CD4-positive, alpha-beta memory T cell (primary cell): ENCODE results near the gene PACRG. TPM values are rescaled to one million over a fixed set of nuclear protein-coding genes. Genes with fewer than 3 reads are reported as not detected.

Experiments
- CTCF ChIA-PET: fragments of 350-600 bp; sonication (Branson Sonifier 250); formaldehyde crosslinking; loops from one replicate; lab custom pipeline; 2021; ENCODE audit warnings: inconsistent platforms; ENCODE audit not compliant: partially characterized antibody; lab: Charles Lee
- POLR2A ChIA-PET: fragments of 350-600 bp; sonication (Branson Sonifier 250); formaldehyde crosslinking; loops from one replicate; lab custom pipeline; 2021; ENCODE audit not compliant: partially characterized antibody; lab: Charles Lee
- DNase-seq, 5 donors: peaks; one replicate each; pipeline versions ENCODE4 v3.0.0 to v3.0.0-alpha.2; 2020 to 2022; ENCODE audit warnings: mixed read lengths in 1 of 5
- H3K27ac ChIP-seq: one replicate; pipeline ENCODE4 v1.7.0; 2013; ENCODE audit warnings: low read depth, low read length
- H3K27me3 ChIP-seq: 2 replicates; pipeline ENCODE4 v1.7.0; 2013; ENCODE audit warnings: mild to moderate bottlenecking, low read length, moderate library complexity; ENCODE audit not compliant: insufficient read depth
- H3K36me3 ChIP-seq: 2 replicates; pipeline ENCODE4 v1.7.0; 2013; ENCODE audit warnings: mild to moderate bottlenecking, low read length, moderate library complexity; ENCODE audit not compliant: insufficient read depth
- H3K4me1 ChIP-seq: 2 replicates; pipeline ENCODE4 v1.7.0; 2013; ENCODE audit warnings: mild to moderate bottlenecking, low read length, moderate library complexity; ENCODE audit not compliant: insufficient read depth
- H3K4me3 ChIP-seq, 2 donors: one replicate each; pipeline ENCODE4 v1.7.0; 2013; ENCODE audit warnings: low read length in 2 of 2, mild to moderate bottlenecking in 1 of 2
- H3K9me3 ChIP-seq, 2 donors: one replicate each; pipeline ENCODE4 v1.7.0; 2013; ENCODE audit warnings: low read length in 2 of 2, control low read depth in 1 of 2; ENCODE audit not compliant: control insufficient read depth in 1 of 2
- H3K27ac Mint-ChIP-seq, 7 donors: one replicate each; pipeline ENCODE4 v1.8.0; 2020 to 2021; ENCODE audit warnings: mixed read lengths in 7 of 7, mild to moderate bottlenecking in 6 of 7, inconsistent platforms in 3 of 7, moderate library complexity in 3 of 7
- H3K27me3 Mint-ChIP-seq, 2 donors: one replicate each; pipeline ENCODE4 v1.8.0; 2020 to 2021; ENCODE audit warnings: mixed read lengths in 2 of 2
- H3K36me3 Mint-ChIP-seq, 2 donors: one replicate each; pipeline ENCODE4 v1.8.0; 2020 to 2021; ENCODE audit warnings: mixed read lengths in 2 of 2, inconsistent platforms in 1 of 2, mild to moderate bottlenecking in 1 of 2
- H3K4me1 Mint-ChIP-seq, 4 donors: one replicate each; pipeline ENCODE4 v1.8.0; 2020 to 2021; ENCODE audit warnings: mixed read lengths in 4 of 4, mild to moderate bottlenecking in 1 of 4
- H3K4me3 Mint-ChIP-seq, 8 donors: one replicate each; pipeline ENCODE4 v1.8.0; 2020 to 2021; ENCODE audit warnings: mixed read lengths in 8 of 8, mild to moderate bottlenecking in 7 of 8, moderate library complexity in 6 of 8, inconsistent platforms in 3 of 8
- H3K9me3 Mint-ChIP-seq, 8 donors: one replicate each; pipeline ENCODE4 v1.8.0; 2020 to 2021; ENCODE audit warnings: mixed read lengths in 8 of 8, mild to moderate bottlenecking in 5 of 8, inconsistent platforms in 3 of 8, moderate library complexity in 1 of 8
- intact Hi-C: fragments of 100-400 bp; cut with micrococcal nuclease; formaldehyde crosslinking; loops from one replicate; pipeline ENCODE4 v1.15.1; 2023
- polyA plus RNA-seq, 2 donors: library from polyadenylated mRNA; unstranded; fragments of 300-500 nt; fragmentation: Illumina TruSeq; gene quantifications; one replicate each; pipeline ENCODE4 v1.2.3, GENCODE V29; 2021
- total RNA-seq, 2 experiments: library from RNA; stranded (reverse); gene quantifications; one replicate each; pipeline ENCODE4 v1.2.3, GENCODE V29; 2021

The PACRG gene
- total and polyA plus RNA-seq, 4 experiments from 2014 or later: 0.21 to 1.5 (median 0.81) TPM; not detected in 1

DNA sequence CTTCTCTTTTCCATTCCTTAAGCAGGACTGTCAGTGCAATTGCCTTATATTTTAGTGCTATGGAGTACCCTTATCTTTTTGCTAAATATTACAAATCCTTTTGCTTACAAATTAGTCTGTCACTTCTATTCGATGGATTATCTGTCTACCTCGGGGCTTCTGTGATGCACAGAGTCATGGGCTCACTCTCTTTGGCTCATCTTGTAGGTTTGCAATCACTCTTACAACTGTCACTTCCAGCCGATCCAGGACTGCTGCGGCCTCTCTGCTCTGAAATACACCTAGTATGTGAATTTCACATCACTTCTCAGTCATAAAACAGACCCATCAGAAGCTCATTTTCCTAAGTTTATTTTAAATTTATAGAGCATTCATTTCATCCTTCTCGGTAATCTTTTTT is 393.5 kb downstream of the PACRG start:
- ChIA-PET POLR2A (no interaction called here), CTCF (interaction anchor here (0.7 kb wide), 1 partner anchor 1778 kb away, joined by 3 read pairs; no protein-coding TSS in a partner anchor)
- H3K36me3 Mint-ChIP-seq: no peaks in the 10 kb centered on the region
- no peak overlapping the region for H3K27ac Mint-ChIP-seq
- H3K27ac ChIP-seq: no peak overlapping the region
- H3K27me3 ChIP-seq: no peaks in the 10 kb centered on the region
- intact Hi-C loops: no loop called here
- no peak for DNase-seq
- no peaks in the 10 kb centered on the region for H3K4me1 Mint-ChIP-seq
- H3K4me3 Mint-ChIP-seq: no peak overlapping the region
- H3K36me3 ChIP-seq: no peaks in the 10 kb centered on the region
- no peaks in the 10 kb centered on the region for H3K4me1 ChIP-seq
- no peaks in the 10 kb centered on the region for H3K27me3 Mint-ChIP-seq
- no peak overlapping the region for H3K4me3 ChIP-seq
- no peaks in the 10 kb centered on the region for H3K9me3 ChIP-seq
- peaks cover 0 to 3% (median 0%) of the 10 kb centered on the region in 8 donors for H3K9me3 Mint-ChIP-seq

DNA sequence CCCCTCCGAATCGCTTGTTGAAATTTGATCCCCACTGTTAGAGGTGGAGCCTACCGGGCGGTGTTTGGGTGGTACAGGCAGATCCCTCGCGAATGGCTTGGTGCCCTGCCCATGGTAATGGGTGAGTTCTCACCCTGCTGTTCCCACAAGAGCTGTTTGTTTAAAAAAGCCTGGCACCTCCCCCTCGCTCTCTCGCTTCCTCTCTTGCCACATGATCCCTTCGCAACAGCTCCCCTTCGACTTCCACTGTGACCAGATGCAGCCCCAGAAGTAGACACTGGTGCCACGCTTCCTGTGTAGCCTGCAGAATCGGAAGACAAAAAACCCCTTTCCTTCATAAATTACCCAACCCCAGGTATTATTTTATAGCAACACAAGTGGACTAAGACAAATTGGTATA is 394.6 kb downstream of the PACRG start:
- POLR2A ChIA-PET: no interaction called here
- Histone ChIP-seq H3K4me3 (no peak overlapping the region), H3K4me1 (no peaks in the 10 kb centered on the region), H3K27ac (no peak overlapping the region), H3K36me3 (no peaks in the 10 kb centered on the region), H3K9me3 (no peaks in the 10 kb centered on the region), H3K27me3 (no peaks in the 10 kb centered on the region)
- no peak overlapping the region for H3K27ac Mint-ChIP-seq
- peaks cover 0 to 3% (median 0%) of the 10 kb centered on the region in 8 donors for H3K9me3 Mint-ChIP-seq
- DNase-seq: no peak
- no peaks in the 10 kb centered on the region for H3K36me3 Mint-ChIP-seq
- CTCF ChIA-PET: no interaction called here
- intact Hi-C loops: no loop called here
- no peak overlapping the region for H3K4me3 Mint-ChIP-seq
- no peaks in the 10 kb centered on the region for H3K4me1 Mint-ChIP-seq
- H3K27me3 Mint-ChIP-seq: no peaks in the 10 kb centered on the region

GRCh38 chr6:163123098-163123497 is 395.3 kb downstream of the PACRG start:
- no peaks in the 10 kb centered on the region for H3K9me3 ChIP-seq
- Mint-ChIP-seq H3K4me1 (no peaks in the 10 kb centered on the region), H3K4me3 (no peak overlapping the region), H3K27me3 (no peaks in the 10 kb centered on the region), H3K36me3 (no peaks in the 10 kb centered on the region), H3K27ac (no peak overlapping the region), H3K9me3 (peaks cover 0 to 3% (median 0%) of the 10 kb centered on the region in 8 donors)
- POLR2A ChIA-PET: no interaction called here
- no peak overlapping the region for H3K27ac ChIP-seq
- H3K4me3 ChIP-seq: no peak overlapping the region
- no peaks in the 10 kb centered on the region for H3K27me3 ChIP-seq
- no peaks in the 10 kb centered on the region for H3K36me3 ChIP-seq
- intact Hi-C loops: no loop called here
- CTCF ChIA-PET: no interaction called here
- DNase-seq: no peak
- H3K4me1 ChIP-seq: no peaks in the 10 kb centered on the region

DNA sequence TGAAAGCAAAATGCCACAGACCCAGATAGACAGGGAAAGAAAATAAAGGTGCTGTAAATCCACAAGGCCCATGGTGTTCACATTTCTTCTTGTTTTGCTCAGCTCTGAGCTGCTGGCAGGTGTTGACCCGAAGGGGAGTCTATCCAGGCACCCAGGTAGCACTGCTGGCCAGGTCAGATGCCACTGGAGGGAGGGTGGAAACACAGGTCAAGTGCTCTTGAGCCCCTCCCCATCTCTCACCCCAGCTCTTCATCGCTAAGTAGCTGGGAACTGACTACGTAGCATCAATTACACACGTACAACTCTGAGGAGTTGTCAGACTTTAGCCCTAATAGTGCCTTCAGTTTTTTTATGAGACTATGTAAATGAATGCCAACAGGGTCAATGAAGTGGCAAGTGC is 399.0 kb downstream of the PACRG start:
- no peak overlapping the region for H3K27ac Mint-ChIP-seq
- H3K4me3 Mint-ChIP-seq: no peak overlapping the region
- H3K27ac ChIP-seq: no peak overlapping the region
- peaks cover 0 to 2% (median 0%) of the 10 kb centered on the region in 8 donors for H3K9me3 Mint-ChIP-seq
- H3K36me3 ChIP-seq: no peaks in the 10 kb centered on the region
- H3K4me3 ChIP-seq: no peak overlapping the region
- H3K27me3 Mint-ChIP-seq: no peaks in the 10 kb centered on the region
- H3K27me3 ChIP-seq: no peaks in the 10 kb centered on the region
- H3K36me3 Mint-ChIP-seq: no peaks in the 10 kb centered on the region
- no peaks in the 10 kb centered on the region for H3K9me3 ChIP-seq
- POLR2A ChIA-PET: no interaction called here
- no peaks in the 10 kb centered on the region for H3K4me1 Mint-ChIP-seq
- DNase-seq: no peak
- intact Hi-C loops: no loop called here
- CTCF ChIA-PET: no interaction called here
- H3K4me1 ChIP-seq: no peaks in the 10 kb centered on the region

DNA sequence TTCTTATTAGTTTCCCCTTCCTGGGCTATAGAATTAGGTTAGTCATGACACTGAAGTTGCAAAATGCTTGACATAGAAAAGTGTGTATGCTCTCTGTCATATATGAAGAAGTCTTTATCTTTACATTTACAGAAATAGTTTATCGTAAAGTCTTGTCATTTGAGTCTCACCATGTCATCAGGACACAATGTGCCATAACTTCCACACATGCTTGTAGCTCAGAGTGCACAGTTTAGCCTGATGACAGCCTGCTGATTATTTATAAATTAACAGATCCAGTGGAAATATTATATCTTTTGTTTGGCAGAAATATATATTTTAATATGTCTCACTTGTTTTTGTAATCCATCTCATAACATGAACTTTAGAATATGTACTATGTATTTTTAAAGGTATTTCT is 399.8 kb downstream of the PACRG start:
- ChIA-PET CTCF (interaction anchor here (1.6 kb wide), 1 partner anchor 8 kb away, joined by 4 read pairs; no protein-coding TSS in a partner anchor), POLR2A (no interaction called here)
- Histone ChIP-seq H3K27me3 (no peaks in the 10 kb centered on the region), H3K4me3 (no peak overlapping the region), H3K27ac (no peak overlapping the region), H3K4me1 (no peaks in the 10 kb centered on the region), H3K9me3 (no peaks in the 10 kb centered on the region), H3K36me3 (no peaks in the 10 kb centered on the region)
- DNase-seq: no peak
- peaks cover 0 to 1% (median 0%) of the 10 kb centered on the region in 8 donors for H3K9me3 Mint-ChIP-seq
- no peak overlapping the region for H3K4me3 Mint-ChIP-seq
- no peak overlapping the region for H3K27ac Mint-ChIP-seq
- no peaks in the 10 kb centered on the region for H3K36me3 Mint-ChIP-seq
- no peaks in the 10 kb centered on the region for H3K27me3 Mint-ChIP-seq
- intact Hi-C loops: no loop called here
- no peaks in the 10 kb centered on the region for H3K4me1 Mint-ChIP-seq

DNA sequence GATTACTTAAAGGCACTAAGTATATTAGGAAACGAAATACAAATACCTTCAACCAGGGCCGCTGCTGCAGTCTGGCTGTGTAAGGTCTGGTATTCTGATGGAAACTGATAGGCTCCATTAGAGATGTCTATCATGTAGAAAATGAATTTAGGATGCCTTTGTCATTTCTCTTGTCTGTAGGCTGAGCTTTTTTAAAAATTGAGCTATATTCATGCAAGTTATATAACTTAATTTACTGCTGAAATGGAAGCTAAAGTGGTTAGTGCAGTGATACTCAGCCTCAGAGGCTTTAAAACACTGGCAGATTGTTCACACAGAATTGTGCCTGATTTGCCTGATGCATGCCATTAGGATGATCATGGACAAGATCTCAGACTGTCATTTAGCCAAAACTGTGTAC is 400.6 kb downstream of the PACRG start:
- Mint-ChIP-seq H3K27me3 (no peaks in the 10 kb centered on the region), H3K36me3 (no peaks in the 10 kb centered on the region), H3K4me1 (no peaks in the 10 kb centered on the region), H3K4me3 (no peak overlapping the region), H3K9me3 (peaks cover 0 to 2% (median 0%) of the 10 kb centered on the region in 8 donors), H3K27ac (no peak overlapping the region)
- no peak overlapping the region for H3K27ac ChIP-seq
- no peak overlapping the region for H3K4me3 ChIP-seq
- ChIA-PET CTCF (interaction anchor here (1.6 kb wide), 1 partner anchor 9 kb away, joined by 4 read pairs; no protein-coding TSS in a partner anchor), POLR2A (no interaction called here)
- intact Hi-C loops: no loop called here
- H3K4me1 ChIP-seq: no peaks in the 10 kb centered on the region
- H3K36me3 ChIP-seq: no peaks in the 10 kb centered on the region
- H3K9me3 ChIP-seq: no peaks in the 10 kb centered on the region
- H3K27me3 ChIP-seq: no peaks in the 10 kb centered on the region
- DNase-seq: no peak

DNA sequence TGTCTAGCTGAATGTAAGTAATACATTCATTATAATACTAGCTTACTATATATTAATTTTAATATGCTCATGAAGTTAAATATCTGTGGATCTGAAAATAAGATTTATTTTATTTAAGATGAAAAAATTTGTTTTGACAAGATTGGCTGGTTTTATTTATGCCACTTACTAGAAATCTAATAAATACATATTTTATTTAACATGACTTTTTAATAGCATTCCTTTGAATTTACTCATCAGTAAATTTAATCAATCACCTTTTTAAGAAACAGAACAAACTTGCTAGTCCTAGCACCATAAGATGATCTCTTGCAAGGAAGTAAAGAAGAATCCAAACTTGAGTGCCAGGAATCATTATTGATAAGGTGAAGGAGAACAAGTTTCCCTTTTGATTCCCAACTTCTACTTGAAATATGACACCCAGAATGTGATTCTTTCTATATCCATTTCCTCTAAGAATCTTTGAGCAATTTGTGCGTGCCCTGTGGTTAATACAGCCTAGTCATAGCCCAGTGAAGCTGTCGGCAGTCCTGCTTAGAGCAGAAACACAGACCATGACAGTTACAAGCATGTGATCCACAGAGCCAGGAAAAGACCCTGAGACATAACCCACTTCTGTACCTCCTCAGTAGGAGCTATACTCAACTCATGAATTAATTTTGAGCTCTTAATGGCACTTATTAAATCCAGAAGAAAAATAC is 404.4 kb downstream of the PACRG start:
- Mint-ChIP-seq H3K4me1 (no peaks in the 10 kb centered on the region), H3K4me3 (no peak overlapping the region), H3K36me3 (no peaks in the 10 kb centered on the region), H3K27me3 (peaks cover 2% of the 10 kb centered on the region in 2 donors), H3K9me3 (peaks cover 0 to 4% (median 0%) of the 10 kb centered on the region in 8 donors), H3K27ac (no peak overlapping the region)
- intact Hi-C loops: no loop called here
- Histone ChIP-seq H3K27me3 (no peaks in the 10 kb centered on the region), H3K4me1 (no peaks in the 10 kb centered on the region), H3K4me3 (no peak overlapping the region), H3K36me3 (no peaks in the 10 kb centered on the region), H3K9me3 (no peaks in the 10 kb centered on the region), H3K27ac (no peak overlapping the region)
- no peak for DNase-seq
- ChIA-PET CTCF (no interaction called here), POLR2A (no interaction called here)
